Natural killer cell (primary cell): Measurements from ENCODE around the gene DNALI1. TPM values are rescaled to one million over a fixed set of nuclear protein-coding genes. Genes with fewer than 3 reads are reported as not detected.
A peak's percentile ranks its signal among the peaks of the same experiment; 100 is the strongest.
"Not testable (repeated sequence)": the region's sequence is repeated elsewhere in the genome, so short reads cannot be mapped to it uniquely, and the experiment has no call there.

Experiments used
- ATAC-seq, 3 donors: fragments of 150-1000 bp in 2 of 3; fragments of 200-7000 bp in 1 of 3; cut with Tn5 transposase; 1 replicate in 1 of 3; 2 replicates in 2 of 3; pipeline ENCODE4 v1.10.0; 2021; ENCODE audit warnings: mild to moderate bottlenecking in 2 of 3, moderate library complexity in 2 of 3
- DNase-seq, 2 donors: peaks; one replicate each; pipeline versions ENCODE4 v3.0.0 to v3.0.0-alpha.2; 2013 to 2021; ENCODE audit warnings: mixed read lengths in 1 of 2
- H3K27ac ChIP-seq: one replicate; pipeline ENCODE4 v1.5.1; 2013; ENCODE audit warnings: mild to moderate bottlenecking, low read length
- H3K27me3 ChIP-seq: one replicate; pipeline ENCODE4 v1.6.1; 2013; ENCODE audit warnings: low read length; ENCODE audit not compliant: control insufficient read depth, insufficient read depth
- H3K36me3 ChIP-seq: one replicate; pipeline ENCODE4 v1.6.1; 2013; ENCODE audit warnings: low read length; ENCODE audit not compliant: control insufficient read depth, insufficient read depth
- H3K4me1 ChIP-seq: one replicate; pipeline ENCODE4 v1.6.1; 2013; ENCODE audit warnings: low read length; ENCODE audit not compliant: control insufficient read depth, insufficient read depth
- H3K4me3 ChIP-seq: one replicate; pipeline ENCODE4 v1.5.1; 2013; ENCODE audit warnings: low read length
- H3K9me3 ChIP-seq: one replicate; pipeline ENCODE4 v1.6.1; 2013; ENCODE audit warnings: low read length; ENCODE audit not compliant: control insufficient read depth, insufficient read depth
- H3K27ac Mint-ChIP-seq, 2 donors: one replicate each; pipeline ENCODE4 v1.8.0; 2022; ENCODE audit warnings: mild to moderate bottlenecking in 2 of 2, mixed read lengths in 2 of 2, moderate library complexity in 1 of 2
- H3K27me3 Mint-ChIP-seq, 2 donors: one replicate each; pipeline ENCODE4 v1.8.0; 2022; ENCODE audit warnings: low read depth in 2 of 2, mixed read lengths in 2 of 2
- H3K36me3 Mint-ChIP-seq: one replicate; pipeline ENCODE4 v1.8.0; 2022; ENCODE audit warnings: mixed read lengths
- H3K4me1 Mint-ChIP-seq, 2 donors: one replicate each; pipeline ENCODE4 v1.8.0; 2022; ENCODE audit warnings: mixed read lengths in 2 of 2
- H3K4me3 Mint-ChIP-seq: one replicate; pipeline ENCODE4 v1.8.0; 2022; ENCODE audit warnings: mild to moderate bottlenecking, moderate library complexity, mixed read lengths
- H3K9me3 Mint-ChIP-seq, 2 donors: one replicate each; pipeline ENCODE4 v1.8.0; 2022; ENCODE audit warnings: mixed read lengths in 2 of 2
- CTCF ChIP-seq: fragments of 200-600 bp; IDR thresholded peaks from one replicate; pipeline ENCODE4 v1.8.0; 2022; ENCODE audit warnings: antibody characterized with exemption
- WGBS: methylation state at CpG from one replicate; pipeline ENCODE4 v1.1.7; 2013; ENCODE audit warnings: missing lambda C conversion rate; ENCODE audit not compliant: insufficient coverage; 5-methylcytosine and 5-hydroxymethylcytosine counted together
- intact Hi-C: fragments of 100-400 bp; cut with micrococcal nuclease; formaldehyde crosslinking; loops from one replicate; pipeline ENCODE4 v1.14.2; 2022
- total RNA-seq, 4 donors: library from RNA; stranded (reverse); fragments of 120-200 nt in 1 of 4; gene quantifications; one replicate each; pipeline versions ENCODE4 v1.2.3 to v1.2.4, GENCODE V29; 2013 to 2022

The DNALI1 gene
- total RNA-seq, 3 donors from 2014 or later (not counting 1 experiment from before 2014, with no cell fraction given), result 0.09 TPM; not detected in 2

- H3K36me3 Mint-ChIP-seq, result no peaks in the 10 kb centered on the region
Observed at GRCh38 chr1:37559080-37559479, 2.3 kb downstream of the DNALI1 start.

GRCh38 chr1:37559957-37560379 lies 3.2 kb downstream of the DNALI1 start:
- H3K27ac Mint-ChIP-seq, H3K9me3 ChIP-seq, intact Hi-C loops, H3K36me3 ChIP-seq, H3K4me3 Mint-ChIP-seq, H3K4me3 ChIP-seq, ATAC-seq, H3K27me3 ChIP-seq, H3K36me3 Mint-ChIP-seq, H3K4me1 ChIP-seq, DNase-seq, H3K9me3 Mint-ChIP-seq, H3K27ac ChIP-seq, H3K4me1 Mint-ChIP-seq, H3K27me3 Mint-ChIP-seq: not testable (repeated sequence)
- 78% methylated on average over 12 of the region's 12 CpGs for WGBS

More at GRCh38 chr1:37559080-37559479, 2.3 kb downstream of the DNALI1 start:
- H3K27ac Mint-ChIP-seq, result no peak overlapping the region
- intact Hi-C loops, result no loop called here
- H3K27me3 Mint-ChIP-seq, result peaks cover 0 to 2% of the 10 kb centered on the region in 2 donors
- Histone ChIP-seq H3K36me3 (no peaks in the 10 kb centered on the region), H3K4me3 (no peak overlapping the region), H3K4me1 (peaks cover 5% of the 10 kb centered on the region), H3K27ac (no peak overlapping the region), H3K27me3 (no peaks in the 10 kb centered on the region), H3K9me3 (no peaks in the 10 kb centered on the region)
- ATAC-seq (no peak), DNase-seq (no peak)
- H3K9me3 Mint-ChIP-seq, result no peaks in the 10 kb centered on the region
- TF ChIP-seq CTCF, result no peak
- peaks cover 4% of the 10 kb centered on the region in 2 donors for H3K4me1 Mint-ChIP-seq
- WGBS, result 85% methylated on average over 6 of the region's 7 CpGs
- no peak overlapping the region for H3K4me3 Mint-ChIP-seq

- TF ChIP-seq CTCF, result no peak
- Histone ChIP-seq H3K27me3 (no peaks in the 10 kb centered on the region), H3K27ac (no peak overlapping the region), H3K4me3 (no peak overlapping the region), H3K36me3 (peaks cover 10% of the 10 kb centered on the region), H3K9me3 (no peaks in the 10 kb centered on the region), H3K4me1 (no peaks in the 10 kb centered on the region)
- Mint-ChIP-seq H3K9me3 (no peaks in the 10 kb centered on the region), H3K27ac (no peak overlapping the region), H3K27me3 (peaks cover 0 to 2% of the 10 kb centered on the region in 2 donors), H3K4me3 (no peak overlapping the region), H3K36me3 (peaks cover 5% of the 10 kb centered on the region), H3K4me1 (no peaks in the 10 kb centered on the region)
- no peak for DNase-seq
- intact Hi-C loops, result no loop called here
- ATAC-seq, result no peak
- 84% methylated on average over 9 of the region's 10 CpGs for WGBS
Observed at GRCh38 chr1:37560401-37561132, 3.8 kb downstream of the DNALI1 start.

GRCh38 chr1:37561133-37562132 lies 4.7 kb downstream of the DNALI1 start:
- no peak overlapping the region for H3K27ac ChIP-seq
- peaks cover 19% of the 10 kb centered on the region for H3K36me3 ChIP-seq
- H3K4me3 ChIP-seq, result no peak overlapping the region
- no peaks in the 10 kb centered on the region for H3K4me1 ChIP-seq
- H3K9me3 ChIP-seq, result no peaks in the 10 kb centered on the region
- H3K27me3 ChIP-seq, result no peaks in the 10 kb centered on the region
- intact Hi-C loops, result no loop called here
- Mint-ChIP-seq H3K4me1 (no peaks in the 10 kb centered on the region), H3K27ac (no peak overlapping the region), H3K27me3 (peaks cover 0 to 2% of the 10 kb centered on the region in 2 donors), H3K4me3 (no peak overlapping the region), H3K36me3 (peaks cover 8% of the 10 kb centered on the region), H3K9me3 (no peaks in the 10 kb centered on the region)
- 94% methylated on average over 21 of the region's 21 CpGs for WGBS
- ATAC-seq (no peak), DNase-seq (peak in 1 of 2 donors; percentile 61)
- no peak for TF ChIP-seq CTCF
